Urothelium cell line (cell line): ENCODE data around the gene SPAG16.
"Not testable (repeated sequence)": the region's sequence is repeated elsewhere in the genome, so short reads cannot be mapped to it uniquely, and the experiment has no call there.

Experiments used
- DNase-seq: peaks from one replicate; pipeline ENCODE4 v3.0.0; 2011; ENCODE audit warnings: low spot score, mixed read lengths
- FAIRE-seq: peaks from 2 replicates; lab custom pipeline; 2011; peaks lifted over from hg19 to GRCh38; lab: Jason Lieb, UNC

The SPAG16 gene

DNA sequence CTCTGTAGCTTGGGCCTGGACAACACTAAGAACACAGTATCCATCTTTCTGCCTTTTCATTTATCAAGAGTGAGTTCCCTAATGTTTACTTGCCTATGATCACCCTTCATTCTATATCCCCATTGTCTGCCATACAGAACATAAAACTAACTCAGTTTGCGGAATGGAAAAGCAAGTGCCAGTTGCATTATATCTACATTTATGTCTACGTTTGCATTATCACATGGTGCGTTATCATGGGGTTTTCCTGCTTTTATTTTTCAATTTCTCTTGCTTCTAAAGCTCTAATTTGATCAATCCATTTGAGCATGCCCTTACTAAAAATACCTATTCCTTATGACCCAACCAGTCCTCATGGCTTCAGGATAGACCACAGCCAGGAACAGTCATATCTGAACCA lies 704.9 kb downstream of the SPAG16 start:
- no peak for DNase-seq
- FAIRE-seq: no peak

DNA sequence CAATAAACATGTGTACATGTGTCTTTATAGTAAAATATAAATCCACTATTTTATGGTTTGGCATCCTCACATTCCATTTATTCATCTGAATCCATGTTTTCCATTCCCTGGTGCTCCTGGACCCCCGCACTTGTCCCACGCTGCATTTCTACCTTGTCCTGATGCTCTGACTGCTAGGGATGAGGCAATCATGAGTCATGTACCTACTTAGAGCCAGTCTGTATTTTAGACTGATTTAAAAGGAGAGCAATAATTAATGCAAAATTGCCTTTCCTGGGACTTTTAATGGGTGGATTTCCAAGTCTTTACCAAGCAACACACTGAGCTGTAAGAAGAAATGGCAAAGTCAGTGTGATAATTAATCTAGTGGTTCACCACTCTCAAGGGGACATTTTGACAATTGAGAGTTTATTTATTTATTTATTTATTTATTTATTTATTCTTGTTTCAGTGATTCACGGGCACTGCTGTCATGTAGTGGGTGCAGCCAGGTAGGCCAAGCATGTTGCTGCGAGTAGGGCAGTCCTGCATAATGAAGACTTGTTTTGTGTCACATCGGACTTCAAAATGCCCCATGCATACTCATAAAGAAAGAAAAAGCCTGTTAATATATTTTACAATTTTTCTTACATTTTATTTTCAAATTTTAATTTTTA lies 707.3 kb downstream of the SPAG16 start:
- FAIRE-seq: no peak
- no peak for DNase-seq

DNA sequence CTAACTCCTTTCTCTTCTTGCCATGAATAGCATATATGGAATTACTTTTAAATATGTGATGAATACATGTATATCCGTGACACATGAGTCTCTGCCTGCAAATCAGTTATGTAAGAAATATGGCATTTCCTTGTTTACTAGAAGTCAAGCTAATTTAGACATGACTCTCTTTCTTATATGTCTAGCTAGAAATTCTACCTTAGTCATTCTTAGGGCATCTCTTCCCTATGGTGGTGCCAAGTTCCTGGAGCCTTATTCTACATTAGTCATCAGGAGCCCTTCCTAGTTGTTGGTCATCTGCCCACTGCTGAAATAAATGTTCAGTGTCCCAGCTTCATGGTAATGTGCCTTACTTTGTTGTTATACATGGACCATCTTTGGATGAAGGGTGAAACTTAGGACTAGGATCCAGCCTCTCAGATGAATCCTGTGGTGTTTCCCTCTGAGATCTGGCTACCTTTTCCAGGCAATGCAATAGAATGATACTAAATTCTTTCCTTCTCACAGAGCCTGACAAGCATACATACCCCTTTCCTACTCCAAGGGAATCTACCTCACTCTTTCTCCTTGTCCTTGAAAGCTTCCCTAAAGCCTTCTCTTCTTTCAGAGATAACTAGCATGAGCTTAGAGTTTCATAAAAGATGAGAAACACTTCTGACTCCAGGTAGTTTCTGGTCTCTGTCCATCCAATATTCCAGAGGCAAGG lies 711.3 kb downstream of the SPAG16 start:
- DNase-seq (peak; percentile 62), FAIRE-seq (no peak)

DNA sequence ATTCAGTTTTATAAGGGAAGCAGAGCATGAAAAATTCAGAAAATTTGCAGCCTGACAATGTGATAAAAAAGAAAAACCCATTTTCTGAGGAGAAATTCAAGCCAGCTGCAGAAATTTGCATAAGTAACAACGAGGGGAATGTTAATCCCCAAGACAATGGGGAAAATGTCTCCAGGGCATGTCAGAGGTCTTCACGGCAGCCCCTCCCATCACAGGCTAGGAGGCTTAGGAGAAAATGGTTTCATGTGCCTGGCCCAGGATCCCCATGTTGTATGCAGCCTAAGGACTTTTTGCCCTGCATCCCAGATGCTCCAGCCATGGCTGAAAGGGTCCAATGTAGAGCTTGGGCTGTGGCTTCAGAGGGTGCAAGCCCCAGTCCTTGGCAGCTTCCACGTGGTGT lies 714.7 kb downstream of the SPAG16 start:
- not testable (repeated sequence) for FAIRE-seq, DNase-seq

DNA sequence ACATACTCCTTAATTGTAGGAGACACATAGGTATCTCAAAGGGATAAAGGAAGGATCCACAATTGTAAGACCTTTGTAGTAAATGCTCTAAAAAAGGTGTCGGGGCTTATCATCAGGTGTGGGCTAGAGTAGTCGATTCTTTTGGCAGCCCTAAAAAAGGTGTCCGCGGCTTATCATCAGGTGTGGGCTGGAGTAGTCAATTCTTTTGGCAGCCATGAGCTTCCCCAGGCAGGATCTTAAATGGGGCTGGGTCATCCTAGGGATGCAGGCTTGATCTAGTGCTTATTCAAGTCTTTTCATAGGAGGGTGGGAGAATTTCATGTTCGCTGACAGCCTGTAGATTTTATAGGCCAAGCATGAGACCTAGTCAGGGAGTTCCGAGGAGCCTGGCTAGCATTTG lies 720.2 kb downstream of the SPAG16 start:
- FAIRE-seq (no peak), DNase-seq (no peak)

DNA sequence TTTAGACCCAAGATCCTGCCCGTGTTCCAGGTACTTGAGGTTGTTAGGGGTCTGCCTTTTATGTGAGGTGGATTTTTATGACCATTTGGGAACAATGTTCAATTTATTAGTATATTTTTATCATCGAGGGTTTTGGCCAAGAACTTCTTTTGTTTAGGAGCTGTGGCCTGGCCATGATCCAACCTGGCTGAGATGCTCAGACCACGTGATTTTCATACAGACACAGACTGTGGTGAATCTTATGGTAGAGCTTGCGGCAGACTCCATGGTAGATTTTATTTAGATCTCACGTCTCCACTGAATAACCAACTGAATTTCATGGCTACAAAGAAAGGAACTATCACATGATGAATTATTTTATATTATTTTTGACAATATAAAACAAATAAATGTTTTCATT lies 721.1 kb downstream of the SPAG16 start:
- FAIRE-seq: no peak

DNA sequence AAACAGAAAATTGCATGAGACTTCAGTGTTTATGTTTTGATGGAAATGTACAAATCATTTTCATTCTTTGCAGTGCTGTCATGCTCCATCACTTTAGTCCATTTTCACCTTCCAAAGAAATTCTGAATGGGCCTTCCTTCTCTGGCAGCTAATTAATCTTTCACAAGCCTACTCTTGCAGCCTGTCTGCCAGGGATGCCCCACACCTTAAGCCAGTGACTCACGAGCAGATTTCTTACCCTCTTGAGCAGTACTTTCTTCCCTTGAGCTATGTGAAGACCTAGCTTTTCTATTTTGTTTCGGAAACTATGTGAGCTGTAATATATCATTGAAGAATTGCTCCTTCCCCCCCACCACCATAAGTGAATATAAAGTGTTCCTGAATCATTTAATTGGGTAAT lies 722.3 kb downstream of the SPAG16 start:
- DNase-seq (no peak), FAIRE-seq (no peak)

More for the DNA sequence above, 721.1 kb downstream of the SPAG16 start:
- peak; percentile 25 for DNase-seq

DNA sequence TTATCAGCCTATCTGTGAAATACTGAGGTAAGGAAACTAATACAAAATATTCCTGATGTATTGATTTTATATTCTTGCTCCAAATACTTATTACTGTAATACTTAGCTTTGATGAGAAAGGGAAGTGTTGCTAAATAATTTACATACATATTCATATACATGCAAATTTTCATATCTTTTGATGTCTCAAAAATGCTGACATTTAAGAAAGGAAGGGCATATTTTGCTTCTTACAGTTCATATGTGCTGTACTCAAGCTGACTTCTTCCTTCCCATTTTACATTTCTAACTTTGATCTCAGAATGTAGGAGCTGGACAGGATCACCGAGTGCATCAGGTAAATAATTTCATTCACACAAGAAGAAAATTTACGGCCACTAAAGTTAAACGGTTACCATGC lies 727.4 kb downstream of the SPAG16 start:
- DNase-seq: no peak
- FAIRE-seq: no peak

DNA sequence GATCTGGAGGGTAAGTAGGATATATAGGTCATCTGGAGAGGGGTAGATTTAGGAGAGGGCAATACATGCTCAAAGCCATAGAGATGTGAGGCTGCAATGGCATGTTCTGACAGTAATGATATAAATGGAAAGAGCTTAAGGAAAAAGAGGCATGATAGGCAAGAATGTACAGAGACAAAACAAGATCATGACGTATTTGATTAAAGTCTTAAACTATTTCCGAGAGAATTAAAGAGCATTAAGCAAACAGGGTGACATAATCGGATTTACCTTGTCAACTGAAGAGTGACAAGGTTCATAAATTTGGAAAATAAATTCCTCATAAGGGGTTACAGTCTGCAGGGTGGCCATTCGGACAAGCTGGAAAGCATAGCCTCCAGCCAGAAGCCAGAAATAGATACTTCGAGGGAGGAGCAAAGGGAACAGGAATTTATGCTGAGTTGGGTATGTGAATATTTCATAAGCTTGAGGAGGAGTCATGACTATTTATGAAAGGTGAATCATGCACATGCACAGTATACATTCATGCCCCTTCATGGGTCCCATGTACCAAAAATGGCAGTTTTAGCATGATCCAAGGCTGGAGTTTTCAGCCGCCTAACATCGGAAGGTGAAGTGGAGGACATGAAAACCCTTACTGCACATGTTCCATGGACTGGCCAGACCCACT lies 730.4 kb downstream of the SPAG16 start:
- DNase-seq: no peak
- FAIRE-seq: no peak

DNA sequence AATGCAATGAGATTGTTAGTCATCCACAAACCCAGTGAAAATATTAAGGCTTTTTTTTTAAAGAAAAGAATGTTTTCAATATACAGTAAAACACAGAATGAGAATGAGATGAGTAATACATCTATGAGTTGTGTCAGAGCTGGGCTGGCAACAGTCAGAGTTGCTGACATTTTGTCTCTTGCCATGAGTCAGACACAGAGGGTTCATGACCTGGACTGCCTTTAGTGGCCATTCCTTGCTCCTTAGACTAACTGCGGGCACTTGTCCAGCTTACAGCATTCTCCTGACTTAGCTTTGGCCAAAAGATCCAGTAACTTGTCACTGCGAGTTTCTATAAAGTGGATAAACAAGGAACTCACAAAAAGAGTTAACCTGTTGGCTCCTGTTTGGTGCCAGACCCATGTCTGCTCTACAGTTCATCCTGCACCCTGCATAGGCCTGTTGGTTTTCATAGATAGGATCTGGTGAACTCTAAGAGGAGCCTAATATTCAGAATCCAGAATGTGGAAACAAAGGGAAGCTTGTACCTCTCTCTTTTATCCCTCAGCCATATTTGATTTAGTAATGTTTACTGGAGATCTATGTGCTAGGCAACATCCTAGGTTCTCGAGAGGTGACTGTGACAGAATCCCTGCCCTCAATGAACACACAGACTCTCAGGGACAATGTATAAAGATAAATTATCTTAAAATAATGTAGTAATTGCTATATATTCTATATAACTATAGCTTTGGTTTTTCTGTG lies 735.1 kb downstream of the SPAG16 start:
- FAIRE-seq: no peak
- DNase-seq: peak; percentile 62

DNA sequence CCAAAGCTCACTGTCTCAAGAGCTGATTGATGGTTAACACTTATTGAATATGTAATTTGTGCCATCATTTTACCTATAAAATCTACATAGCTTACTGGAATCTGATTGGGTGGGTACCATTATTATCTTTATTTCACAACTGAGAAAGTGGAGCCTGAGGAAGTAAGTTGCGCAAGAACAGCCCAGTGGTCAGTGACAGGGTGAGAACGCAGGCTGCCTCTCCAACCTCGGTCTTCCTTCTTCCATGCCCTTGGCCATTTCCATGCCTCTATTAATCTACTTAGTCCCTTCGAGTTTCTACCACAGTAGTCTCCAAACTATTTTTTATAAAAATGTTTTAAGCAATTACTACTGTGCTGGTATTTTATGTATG lies 735.7 kb downstream of the SPAG16 start:
- no peak for FAIRE-seq
- no peak for DNase-seq

DNA sequence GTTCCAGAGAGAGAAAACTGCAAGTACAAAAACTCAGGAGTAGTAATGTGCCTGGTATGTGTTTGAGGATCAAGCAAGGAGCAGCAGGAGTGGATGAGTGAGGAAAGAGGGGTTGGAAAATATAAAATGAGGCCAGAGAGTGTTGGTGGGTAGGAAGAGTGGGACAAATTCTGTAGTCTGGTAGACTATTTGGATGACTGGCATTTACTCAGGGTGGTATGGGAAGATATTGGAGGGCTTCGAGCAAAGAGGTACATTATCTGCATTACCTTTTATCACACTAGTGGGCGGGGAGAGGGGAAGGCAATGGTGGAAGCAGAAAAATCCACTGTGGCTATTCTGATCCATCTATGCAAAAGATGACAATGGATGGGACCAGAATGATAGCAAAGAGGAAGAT lies 744.9 kb downstream of the SPAG16 start:
- no peak for DNase-seq
- FAIRE-seq: no peak

DNA sequence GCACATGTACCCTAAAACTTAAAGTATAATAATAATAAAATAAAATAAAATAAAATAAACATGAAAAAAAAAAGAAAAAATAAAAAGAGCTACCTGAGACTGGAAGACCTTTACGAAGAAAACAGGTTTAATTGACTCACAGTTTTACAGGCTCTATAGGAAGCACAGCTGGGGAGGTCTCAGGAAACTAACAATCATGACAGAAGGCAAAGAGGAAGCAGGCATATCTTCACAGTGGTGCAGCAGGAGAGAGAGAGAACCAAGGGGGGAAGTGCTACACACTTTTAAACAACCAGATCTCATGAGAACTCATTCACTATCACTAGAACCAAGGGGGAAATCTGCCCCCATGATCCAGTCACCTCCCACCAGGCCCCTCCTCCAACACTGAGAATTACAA lies 747.3 kb downstream of the SPAG16 start:
- FAIRE-seq (no peak), DNase-seq (no peak)

DNA sequence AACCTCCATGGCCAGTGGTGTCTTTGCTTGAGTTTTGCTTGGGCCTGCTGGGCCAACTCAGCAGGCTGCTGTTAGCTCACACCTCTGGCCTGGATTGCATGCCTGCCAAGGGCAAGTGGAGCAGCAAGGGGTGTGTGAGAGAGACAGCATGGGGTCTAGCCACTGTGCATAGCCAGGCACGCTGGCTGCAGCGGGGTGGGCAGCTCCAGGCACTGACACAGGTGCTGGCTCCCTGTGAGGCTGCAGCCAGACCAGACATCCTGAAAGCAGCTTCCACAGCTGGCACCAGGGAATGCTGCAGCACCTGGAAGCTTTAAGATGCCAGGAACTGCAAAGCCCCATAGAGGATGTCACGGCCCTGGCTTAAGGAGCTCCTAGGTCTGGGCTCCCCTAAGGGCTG lies 750.2 kb downstream of the SPAG16 start:
- no peak for FAIRE-seq
- no peak for DNase-seq

DNA sequence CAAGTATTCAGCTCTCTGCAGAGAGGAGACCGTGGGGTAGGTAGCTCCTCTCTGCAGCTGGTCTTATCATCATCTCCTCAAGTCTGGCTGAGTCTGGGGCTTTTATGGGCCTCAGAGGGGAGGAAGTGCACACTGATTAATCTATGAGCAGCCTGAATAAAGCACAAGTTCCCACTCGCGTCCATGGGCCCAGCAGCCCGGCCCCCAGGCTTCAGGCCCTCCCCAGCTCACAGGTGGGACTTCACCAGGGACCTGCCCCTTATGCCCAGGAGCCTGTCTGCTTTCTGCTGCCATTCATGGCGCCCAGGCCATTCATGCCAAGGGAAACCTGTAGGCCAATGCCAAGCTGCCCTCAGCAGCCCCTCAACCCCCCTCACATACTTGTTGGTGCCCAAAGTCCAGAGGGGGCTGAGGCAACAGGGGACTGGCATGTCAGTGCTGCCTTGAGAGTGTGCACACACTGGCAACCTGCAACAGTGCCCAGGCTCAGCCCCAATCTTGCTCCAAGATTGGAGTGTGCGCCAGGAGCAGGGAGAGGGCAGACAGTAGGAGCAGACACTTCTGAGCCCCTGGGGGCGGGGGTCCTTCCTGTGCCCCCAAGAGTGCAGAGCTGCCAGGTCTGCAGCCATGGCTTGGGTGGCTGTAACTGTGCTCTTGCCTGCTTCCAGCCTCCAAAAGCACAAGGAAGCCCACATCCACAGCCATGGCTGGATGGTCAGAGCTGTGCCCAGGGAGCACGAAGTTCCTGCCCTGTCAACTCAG lies 751.0 kb downstream of the SPAG16 start:
- FAIRE-seq (no peak), DNase-seq (no peak)

DNA sequence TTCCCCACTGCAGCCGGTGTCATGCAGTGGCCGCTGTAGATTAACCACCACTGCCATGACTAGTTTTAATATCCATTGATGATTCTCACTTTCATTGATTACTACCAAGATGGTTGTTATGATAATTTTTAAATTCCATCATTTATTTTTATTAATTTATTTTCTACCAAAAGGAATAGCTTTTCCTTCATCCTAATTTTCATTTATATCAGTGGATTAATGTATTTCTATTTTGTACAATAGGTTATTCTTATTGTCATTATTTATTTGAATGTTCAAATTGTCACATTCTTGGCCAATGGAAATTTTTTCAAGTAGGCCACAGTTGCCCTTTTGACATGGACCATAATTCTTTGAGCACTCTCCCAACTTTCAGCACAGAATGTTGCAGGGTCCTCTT lies 751.7 kb downstream of the SPAG16 start:
- no peak for DNase-seq
- FAIRE-seq: no peak

DNA sequence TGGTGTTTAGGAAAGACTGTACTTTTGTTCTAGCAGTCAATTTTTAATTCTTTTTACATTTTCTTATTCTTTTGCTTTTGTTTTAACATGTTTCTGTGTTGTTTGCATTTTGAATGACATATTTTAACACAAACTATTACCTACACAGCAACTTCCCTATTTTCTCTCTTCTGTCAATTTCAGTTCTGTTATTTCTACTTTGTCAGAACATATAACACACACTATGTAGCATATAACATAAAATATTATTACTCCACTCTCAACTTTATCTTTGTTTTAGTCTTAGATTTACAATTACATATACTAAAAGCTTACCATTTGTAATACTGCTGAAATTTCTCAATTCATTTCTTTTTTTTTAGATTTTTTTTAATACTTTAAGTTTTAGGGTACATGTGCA lies 753.9 kb downstream of the SPAG16 start:
- no peak for FAIRE-seq
- DNase-seq: no peak

DNA sequence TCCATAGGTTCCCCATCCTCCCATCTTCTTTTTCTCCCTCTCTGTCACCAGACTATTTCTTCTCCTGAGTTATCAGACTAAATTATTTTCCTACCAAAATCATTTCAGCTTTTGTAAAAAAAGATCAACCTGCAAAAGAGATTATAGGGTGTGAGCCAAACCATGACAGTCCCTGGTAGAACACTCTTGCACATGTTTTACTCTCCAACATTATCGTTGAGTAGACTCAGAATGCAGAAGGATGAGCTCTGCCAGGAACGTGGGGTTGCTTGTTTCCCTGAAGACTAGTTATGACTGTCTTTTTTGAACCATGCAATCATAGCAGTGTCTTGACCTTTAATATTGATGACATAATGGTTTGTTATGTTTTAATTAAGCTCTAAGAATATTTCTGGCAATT lies 766.5 kb downstream of the SPAG16 start:
- DNase-seq (no peak), FAIRE-seq (no peak)

DNA sequence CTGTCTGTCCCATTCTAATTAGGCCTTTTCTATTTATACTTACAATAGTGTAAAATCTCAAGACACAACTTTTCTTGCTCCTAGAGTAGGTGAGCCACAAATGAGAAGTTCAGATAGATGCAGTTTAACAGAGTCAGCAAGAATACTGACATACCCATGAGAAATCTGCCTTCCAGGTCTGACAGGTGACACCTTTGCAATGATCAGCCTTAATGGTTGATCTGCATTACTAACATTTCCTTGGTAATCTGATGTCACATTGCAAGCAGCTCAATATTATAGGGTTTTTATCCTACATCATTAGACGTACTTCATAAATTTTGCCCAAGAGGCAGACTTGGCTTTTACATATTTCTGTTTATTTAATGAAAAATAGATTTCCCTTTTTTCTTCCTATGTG lies 767.3 kb downstream of the SPAG16 start:
- no peak for FAIRE-seq

DNA sequence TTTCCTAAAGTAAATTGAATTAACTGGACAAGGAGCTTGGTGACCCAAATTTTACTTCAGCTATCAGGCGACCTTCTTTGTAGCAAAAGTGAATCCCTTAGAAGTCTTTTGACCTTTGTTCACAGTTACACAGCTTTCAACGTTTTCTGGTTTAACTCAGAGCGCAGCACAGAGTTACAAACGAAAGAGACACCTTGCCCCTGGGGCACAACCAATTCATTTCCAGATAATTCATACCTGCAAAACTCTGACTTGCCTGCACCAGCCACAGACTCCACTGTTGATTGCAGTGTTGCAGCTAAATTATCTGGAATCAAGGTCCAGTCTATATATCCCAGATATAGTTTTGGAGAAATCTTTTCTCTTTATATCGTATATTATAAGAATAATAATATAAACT lies 768.0 kb downstream of the SPAG16 start:
- no peak for DNase-seq
- FAIRE-seq: no peak

More for the DNA sequence above, 767.3 kb downstream of the SPAG16 start:
- no peak for DNase-seq

DNA sequence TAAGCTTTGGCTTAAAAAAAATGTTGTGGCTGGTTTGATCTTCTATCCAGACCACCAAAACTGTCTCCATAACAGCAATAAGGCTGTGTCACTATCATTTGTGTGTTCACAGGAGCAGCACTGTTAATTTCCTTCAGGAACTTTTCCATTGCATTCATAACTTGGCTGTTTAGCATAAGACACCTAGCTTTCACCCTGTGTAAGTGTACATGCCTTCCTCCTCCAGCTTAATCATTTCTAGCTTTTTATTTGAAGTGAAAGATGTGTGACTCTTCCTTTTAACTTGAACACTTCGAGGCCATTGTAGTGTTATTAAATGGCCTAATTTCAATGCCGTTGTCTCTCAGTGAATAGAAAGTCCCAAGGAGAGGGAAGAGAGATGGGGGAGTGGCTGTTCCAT lies 773.7 kb downstream of the SPAG16 start:
- FAIRE-seq: no peak
- DNase-seq: no peak
